Sciatic nerve (tissue), 2 donors: ENCODE measurements around the gene IMPDH1. TPM values are rescaled to one million over a fixed set of nuclear protein-coding genes. Genes with fewer than 3 reads are reported as not detected.

Source experiments
- ATAC-seq: fragments of 200-7000 bp; cut with Tn5 transposase; one replicate; pipeline ENCODE4 v1.9.1; 2020; ENCODE audit warnings: mild to moderate bottlenecking, moderate library complexity
- DNase-seq: peaks from one replicate; pipeline ENCODE4 v3.0.0-alpha.2; 2020; ENCODE audit warnings: low spot score
- intact Hi-C: fragments of 100-400 bp; cut with DNase I; formaldehyde crosslinking; loops from one replicate; pipeline ENCODE4 v1.14.2; 2022
- total RNA-seq: library from RNA; stranded (reverse); fragmentation: NEBNext Ultra II Directional; extraction: Animal tissue kit (Norgen Biotek cat#: 25700); gene quantifications from one replicate; pipeline ENCODE4 v1.2.1, GENCODE V29; 2021
- donor health status: DM: no; HTN: no; CAD: no.
- donor health status: DM: no; HTN: no; CAD: no.

Gene IMPDH1
- total RNA-seq, 1 donor from 2014 or later = 49.3 TPM

GRCh38 chr7:128437426-128438332, 27.9 kb upstream of the IMPDH1 start:
- ATAC-seq (no peak), DNase-seq (no peak)
- intact Hi-C loops = no loop called here

- ATAC-seq (no peak), DNase-seq (no peak)
- intact Hi-C loops = no loop called here
Observed at GRCh38 chr7:128435327-128435686, 25.5 kb upstream of the IMPDH1 start.

GRCh38 chr7:128434413-128435326, 24.9 kb upstream of the IMPDH1 start:
- intact Hi-C loops = no loop called here
- no peak for DNase-seq

DNA sequence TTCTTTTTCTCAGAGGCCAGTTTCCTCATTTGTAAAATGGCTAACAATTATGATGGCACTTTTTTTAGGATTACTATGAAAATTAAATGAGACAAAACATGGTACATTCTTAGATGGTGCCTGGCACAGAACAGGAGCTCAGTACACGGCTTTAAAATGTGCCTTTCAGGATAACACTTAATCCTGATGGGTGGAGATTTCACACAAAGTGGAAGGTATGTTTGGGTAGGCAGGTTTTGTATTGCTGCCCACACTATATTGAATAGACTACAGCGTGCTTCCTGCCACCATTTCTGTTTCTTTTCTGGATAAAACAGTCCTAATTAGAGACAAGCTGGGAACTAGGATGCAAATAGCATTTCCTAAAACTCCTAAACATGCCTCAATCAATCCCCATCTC, 22.0 kb upstream of the IMPDH1 start:
- no peak for DNase-seq
- intact Hi-C loops = no loop called here
- ATAC-seq = no peak

More at GRCh38 chr7:128434413-128435326, 24.9 kb upstream of the IMPDH1 start:
- no peak for ATAC-seq

DNA sequence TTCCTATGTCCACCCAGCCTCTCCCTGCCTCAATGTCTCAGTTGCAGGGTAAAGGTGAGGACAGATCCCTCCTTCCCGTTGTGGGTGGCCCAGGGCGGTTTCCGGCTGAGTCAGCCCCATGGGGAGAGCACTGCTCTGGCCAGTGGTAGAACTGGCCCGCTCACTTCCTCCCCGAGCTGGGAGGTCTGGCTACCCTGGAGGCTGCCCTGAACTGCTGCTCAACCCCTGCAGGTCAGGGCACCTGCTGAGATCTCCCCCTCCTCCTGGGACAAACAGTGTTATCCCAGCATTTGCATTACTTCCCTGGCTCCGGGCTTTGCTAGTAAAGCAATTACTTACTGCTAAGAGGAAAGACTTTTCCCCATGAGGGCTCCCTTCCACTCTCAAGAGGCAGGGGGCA, 21.4 kb upstream of the IMPDH1 start:
- peak; percentile 82 for DNase-seq
- intact Hi-C loops = no loop called here
- peak; percentile 92 for ATAC-seq

DNA sequence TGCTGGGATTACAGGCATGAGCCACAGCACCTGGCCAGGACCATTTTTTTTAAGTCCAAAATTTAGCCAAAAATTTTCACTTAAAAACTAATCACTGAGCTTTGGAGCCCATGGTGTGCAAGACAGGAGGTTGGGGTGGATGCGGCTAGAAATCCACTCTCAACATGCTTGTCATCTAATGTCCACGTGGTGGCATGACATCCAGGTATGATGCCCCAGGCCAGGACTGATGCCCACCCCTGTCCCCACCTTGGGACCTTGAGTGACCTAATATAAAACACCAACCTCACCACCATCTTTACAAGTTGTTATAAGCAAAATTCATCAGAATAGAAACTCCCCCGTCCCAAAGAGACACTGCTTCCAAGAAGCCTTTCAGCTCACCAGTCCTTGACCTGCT, 20.4 kb upstream of the IMPDH1 start:
- intact Hi-C loops = no loop called here
- no peak for ATAC-seq
- no peak for DNase-seq

- ATAC-seq = peak; percentile 49
- intact Hi-C loops = loop anchor here (1.0 kb wide), 1 partner anchor 34 kb away; no protein-coding TSS in a partner anchor
- DNase-seq = no peak
Observed at GRCh38 chr7:128427289-128427891, 17.6 kb upstream of the IMPDH1 start.

DNA sequence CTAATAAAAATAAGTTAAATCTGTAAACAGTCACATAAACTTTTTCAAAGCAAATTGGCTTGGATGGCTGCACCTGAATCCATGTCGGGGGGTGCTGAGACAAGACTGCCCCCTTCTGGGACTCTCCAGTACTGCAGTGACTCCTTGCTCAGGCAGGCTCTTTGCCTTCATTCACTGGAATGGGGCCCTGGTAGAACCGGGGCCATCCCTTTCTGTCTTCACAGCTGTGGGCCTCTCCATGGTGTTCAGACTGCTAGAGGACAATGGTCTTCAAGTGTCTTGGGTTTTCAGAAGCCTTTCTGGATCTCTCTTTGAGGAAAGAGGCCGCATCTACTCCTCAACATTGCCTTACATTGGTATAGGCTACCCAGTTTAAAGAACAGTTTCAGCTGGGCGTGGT, 16.1 kb upstream of the IMPDH1 start:
- DNase-seq = peak; percentile 87
- peak; percentile 50 for ATAC-seq
- intact Hi-C loops = no loop called here

- DNase-seq (no peak), ATAC-seq (no peak)
- intact Hi-C loops = no loop called here
Observed at GRCh38 chr7:128424686-128425275, 15.0 kb upstream of the IMPDH1 start.

GRCh38 chr7:128422842-128423241, 13.1 kb upstream of the IMPDH1 start:
- no peak for ATAC-seq
- intact Hi-C loops = no loop called here
- no peak for DNase-seq

DNA sequence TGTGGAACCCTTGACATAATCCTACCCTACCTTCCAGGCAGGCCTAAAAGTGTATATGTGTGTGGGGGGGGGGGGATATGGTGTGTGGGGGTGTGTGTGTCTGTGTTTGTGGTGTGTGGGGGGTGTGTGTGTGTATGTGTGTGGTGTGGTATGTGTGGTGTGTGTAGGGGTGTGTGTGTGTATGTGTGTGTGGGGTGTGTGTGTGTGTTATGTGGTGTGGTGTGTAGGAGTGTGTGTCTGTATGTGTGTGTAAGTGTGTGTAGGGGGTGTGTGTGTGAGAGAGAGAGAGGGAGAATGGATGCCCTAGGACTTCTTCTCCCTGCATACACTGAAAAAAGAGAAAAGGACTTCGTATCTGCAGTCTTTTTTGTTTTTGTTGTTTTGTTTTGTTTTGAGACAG, 12.3 kb upstream of the IMPDH1 start:
- DNase-seq (no peak), ATAC-seq (no peak)
- intact Hi-C loops = no loop called here

DNA sequence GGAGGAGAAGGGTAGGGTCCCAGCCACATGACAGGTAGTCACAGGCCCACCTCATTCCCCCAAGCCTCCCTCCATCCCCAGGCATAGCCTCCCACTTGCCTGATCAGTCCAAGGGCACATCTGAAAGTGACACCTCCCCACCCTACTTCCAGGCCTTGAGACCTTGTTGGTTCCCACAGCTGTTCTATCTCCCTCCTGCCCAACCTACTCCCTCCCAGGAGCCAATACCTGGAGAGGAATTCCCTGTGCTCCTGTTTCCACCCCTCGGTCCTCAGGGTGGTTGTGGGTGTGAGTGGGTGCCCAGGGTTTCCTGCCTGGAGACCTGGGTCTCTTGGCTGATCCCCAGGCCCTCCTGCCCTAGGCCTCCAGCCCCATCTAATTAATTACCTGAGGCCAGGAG, 11.6 kb upstream of the IMPDH1 start:
- intact Hi-C loops = no loop called here
- DNase-seq = no peak
- no peak for ATAC-seq

- intact Hi-C loops = no loop called here
- DNase-seq (no peak), ATAC-seq (no peak)
Observed at GRCh38 chr7:128420773-128421172, 11.0 kb upstream of the IMPDH1 start.

- no peak for DNase-seq
- ATAC-seq = no peak
- intact Hi-C loops = no loop called here
Observed at GRCh38 chr7:128419257-128419656, 9.5 kb upstream of the IMPDH1 start.

DNA sequence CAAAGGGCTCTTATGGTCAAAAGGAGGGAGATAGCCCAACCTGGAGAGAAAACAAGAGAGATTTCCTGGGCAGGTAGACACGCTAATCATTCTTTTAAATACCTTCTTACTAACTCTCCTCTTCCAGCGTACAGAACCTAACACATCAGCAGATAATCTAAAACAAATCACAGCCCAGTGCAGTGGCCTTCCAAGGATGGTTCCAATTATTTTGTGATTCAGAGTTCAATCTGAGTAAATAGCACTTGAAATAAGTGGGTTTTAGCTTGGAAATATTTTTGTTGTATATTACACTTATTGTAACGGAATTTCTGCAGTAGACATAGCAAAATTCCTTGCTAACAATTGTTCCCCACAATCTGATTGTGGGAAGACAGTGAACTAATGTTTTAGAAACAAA, 7.3 kb upstream of the IMPDH1 start:
- ATAC-seq = no peak
- no peak for DNase-seq
- intact Hi-C loops = no loop called here

DNA sequence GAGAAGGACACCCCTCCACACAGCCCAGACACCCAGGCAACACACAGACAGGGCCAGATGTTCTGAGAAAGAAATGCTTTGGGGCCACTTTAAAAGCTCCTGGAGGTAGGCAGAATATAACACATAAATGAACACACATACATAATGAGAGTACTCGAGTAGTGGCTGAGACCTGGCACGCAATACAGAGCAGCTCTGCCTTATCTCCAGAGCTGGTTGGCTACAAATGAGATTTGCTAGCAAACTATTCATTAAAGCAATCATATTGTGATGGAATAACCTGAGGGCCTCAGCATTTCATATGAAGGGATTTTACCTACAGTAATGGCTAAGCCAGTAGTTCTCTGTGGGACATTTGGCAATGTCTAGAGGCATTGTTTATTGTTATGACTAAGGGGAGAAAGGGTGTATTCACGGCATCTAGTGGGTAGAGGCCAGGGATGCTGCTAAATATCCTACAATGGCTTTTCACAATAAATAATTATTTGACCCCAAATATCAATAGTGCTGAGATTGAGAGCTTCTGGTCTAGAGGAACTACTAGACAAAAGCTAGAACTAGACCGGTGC, 5.5 kb upstream of the IMPDH1 start:
- intact Hi-C loops = no loop called here
- ATAC-seq = no peak

DNA sequence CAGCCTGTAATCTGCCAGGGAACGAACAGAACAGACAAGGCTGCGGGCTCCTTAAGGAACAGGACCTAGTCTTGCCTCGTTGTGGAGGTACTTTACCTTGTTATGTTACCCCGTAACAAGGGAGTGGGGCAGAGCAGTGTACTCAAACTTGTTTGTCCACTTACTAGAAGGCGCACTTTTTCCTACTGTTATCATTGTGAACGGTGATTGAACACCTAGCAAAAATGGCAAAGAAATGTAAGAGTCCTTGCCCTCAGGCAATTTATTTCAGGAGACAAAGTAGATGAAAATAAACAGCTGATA, 620 bp upstream of the IMPDH1 start:
- ATAC-seq (no peak), DNase-seq (no peak)
- intact Hi-C loops = no loop called here

More for the DNA sequence above, 5.5 kb upstream of the IMPDH1 start:
- DNase-seq = no peak

- DNase-seq = peak; percentile 72
- peak; percentile 29 for ATAC-seq
- intact Hi-C loops = no loop called here
Observed at GRCh38 chr7:128408709-128409595, 830 bp downstream of the IMPDH1 start.
